ENCODE data around the gene INTS12. TPM values are rescaled to one million over a fixed set of nuclear protein-coding genes. Genes with fewer than 3 reads are reported as not detected.

INTS12 gene
- total RNA-seq, 1 donor from 2014 or later = 19.1 TPM

DNA sequence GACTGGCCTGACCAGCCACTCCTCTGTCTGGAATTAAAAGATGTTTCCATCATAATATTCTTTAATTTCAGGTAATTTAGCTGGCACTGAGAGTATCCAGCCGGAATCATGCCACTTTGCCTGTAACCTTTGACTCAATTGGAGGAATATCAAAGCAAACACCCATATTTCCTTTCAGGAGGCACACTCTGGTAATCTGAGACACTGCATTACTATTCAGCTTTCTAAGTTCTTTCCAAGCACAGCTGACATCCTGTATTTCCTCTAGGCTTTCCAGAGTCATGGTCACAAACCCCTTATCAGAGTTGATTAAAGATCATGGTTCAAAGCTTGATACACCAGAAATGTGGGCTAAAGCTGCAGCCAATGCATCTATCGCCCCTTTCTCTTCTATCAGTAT is 29.3 kb downstream of the INTS12 start:
- Histone ChIP-seq H3K4me3 (no peak overlapping the region), H3K4me1 (peaks cover 5% of the 10 kb centered on the region), H3K27ac (no peak overlapping the region), H3K9me3 (no peaks in the 10 kb centered on the region), H3K36me3 (peaks cover 25% of the 10 kb centered on the region), H3K27me3 (ENCODE audit: low read depth) (no peaks in the 10 kb centered on the region)
- ATAC-seq = no peak
- TF ChIP-seq, protein P1, sequence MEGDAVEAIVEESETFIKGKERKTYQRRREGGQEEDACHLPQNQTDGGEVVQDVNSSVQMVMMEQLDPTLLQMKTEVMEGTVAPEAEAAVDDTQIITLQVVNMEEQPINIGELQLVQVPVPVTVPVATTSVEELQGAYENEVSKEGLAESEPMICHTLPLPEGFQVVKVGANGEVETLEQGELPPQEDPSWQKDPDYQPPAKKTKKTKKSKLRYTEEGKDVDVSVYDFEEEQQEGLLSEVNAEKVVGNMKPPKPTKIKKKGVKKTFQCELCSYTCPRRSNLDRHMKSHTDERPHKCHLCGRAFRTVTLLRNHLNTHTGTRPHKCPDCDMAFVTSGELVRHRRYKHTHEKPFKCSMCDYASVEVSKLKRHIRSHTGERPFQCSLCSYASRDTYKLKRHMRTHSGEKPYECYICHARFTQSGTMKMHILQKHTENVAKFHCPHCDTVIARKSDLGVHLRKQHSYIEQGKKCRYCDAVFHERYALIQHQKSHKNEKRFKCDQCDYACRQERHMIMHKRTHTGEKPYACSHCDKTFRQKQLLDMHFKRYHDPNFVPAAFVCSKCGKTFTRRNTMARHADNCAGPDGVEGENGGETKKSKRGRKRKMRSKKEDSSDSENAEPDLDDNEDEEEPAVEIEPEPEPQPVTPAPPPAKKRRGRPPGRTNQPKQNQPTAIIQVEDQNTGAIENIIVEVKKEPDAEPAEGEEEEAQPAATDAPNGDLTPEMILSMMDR (IDR thresholded peaks at IDR 0.05) = no peak
- intact Hi-C loops (cut with DNase I) = no loop called here
- no peak for DNase-seq

DNA sequence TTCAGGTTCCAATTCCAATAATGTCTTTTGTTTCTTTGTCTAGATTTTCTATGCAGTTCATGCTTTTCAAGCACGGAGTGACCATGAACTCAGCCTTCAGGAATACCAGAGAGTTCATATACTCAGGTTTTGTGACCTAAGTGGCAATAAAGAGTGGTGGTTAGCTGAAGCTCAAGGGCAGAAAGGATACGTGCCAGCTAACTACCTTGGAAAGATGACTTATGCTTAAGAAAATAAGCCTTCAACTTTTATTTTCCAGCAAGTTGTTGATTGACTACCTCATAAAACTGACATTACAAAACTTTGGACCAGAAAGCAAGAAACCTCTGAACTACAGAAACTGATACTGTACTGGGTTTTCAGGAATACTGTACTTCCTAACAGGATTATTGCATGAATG is 30.8 kb downstream of the INTS12 start:
- Histone ChIP-seq H3K4me3 (no peak overlapping the region), H3K27ac (no peak overlapping the region), H3K36me3 (peaks cover 11% of the 10 kb centered on the region), H3K27me3 (ENCODE audit: low read depth) (no peaks in the 10 kb centered on the region), H3K4me1 (no peaks in the 10 kb centered on the region), H3K9me3 (no peaks in the 10 kb centered on the region)
- TF ChIP-seq, protein P1 (IDR thresholded peaks at IDR 0.05) = no peak
- DNase-seq = no peak
- no peak for ATAC-seq
- intact Hi-C loops (cut with DNase I) = no loop called here

DNA sequence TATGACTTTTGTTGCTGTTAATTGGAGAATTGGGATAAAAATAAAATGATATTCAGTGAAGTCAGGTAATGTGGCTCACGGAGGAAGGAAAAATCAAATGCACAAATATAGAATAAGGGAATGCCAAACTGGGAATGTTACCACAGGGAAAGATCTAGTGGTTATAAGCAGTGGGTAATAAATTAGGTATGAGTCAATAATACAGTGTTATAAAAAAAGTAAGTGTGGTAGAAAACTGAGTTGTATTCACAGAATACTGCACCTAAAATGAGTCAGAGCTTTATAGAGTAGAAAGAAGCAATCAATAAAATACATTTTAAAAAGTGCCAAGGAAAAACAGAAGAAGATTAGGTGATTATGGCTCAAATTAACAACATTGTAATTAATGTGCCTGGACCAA is 34.5 kb downstream of the INTS12 start:
- intact Hi-C loops (cut with DNase I) = no loop called here
- Histone ChIP-seq H3K27me3 (ENCODE audit: low read depth) (no peaks in the 10 kb centered on the region), H3K4me1 (no peaks in the 10 kb centered on the region), H3K4me3 (no peak overlapping the region), H3K27ac (no peak overlapping the region), H3K36me3 (no peaks in the 10 kb centered on the region), H3K9me3 (no peaks in the 10 kb centered on the region)
- DNase-seq (no peak), ATAC-seq (no peak)
- TF ChIP-seq, protein P1 (IDR thresholded peaks at IDR 0.05) = no peak

DNA sequence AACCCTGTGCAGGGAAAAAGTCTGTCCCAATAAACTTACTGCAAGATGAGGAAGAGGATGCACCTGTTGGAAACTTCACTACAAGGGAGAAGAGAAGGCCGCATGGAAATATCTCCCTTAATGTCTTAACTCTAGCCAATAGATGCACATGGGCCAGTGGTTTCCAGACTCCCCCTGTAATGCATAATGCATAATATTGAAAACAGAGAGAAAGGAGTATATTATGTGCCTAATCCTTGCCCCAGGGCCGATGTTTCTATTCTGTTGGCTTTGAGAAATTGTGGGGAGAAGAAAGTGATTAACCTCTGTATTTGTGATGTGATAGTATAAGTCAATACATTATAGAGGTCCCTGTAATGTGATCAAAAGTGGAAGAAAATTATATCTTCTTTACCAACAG is 37.2 kb downstream of the INTS12 start:
- intact Hi-C loops (cut with DNase I) = no loop called here
- H3K4me3 ChIP-seq = no peak overlapping the region
- no peaks in the 10 kb centered on the region for H3K4me1 ChIP-seq
- H3K27me3 ChIP-seq (ENCODE audit: low read depth) = no peaks in the 10 kb centered on the region
- ATAC-seq (no peak), DNase-seq (no peak)
- no peak overlapping the region for H3K27ac ChIP-seq
- TF ChIP-seq, protein P1 (IDR thresholded peaks at IDR 0.05) = no peak
- H3K9me3 ChIP-seq = no peaks in the 10 kb centered on the region
- H3K36me3 ChIP-seq = no peaks in the 10 kb centered on the region

DNA sequence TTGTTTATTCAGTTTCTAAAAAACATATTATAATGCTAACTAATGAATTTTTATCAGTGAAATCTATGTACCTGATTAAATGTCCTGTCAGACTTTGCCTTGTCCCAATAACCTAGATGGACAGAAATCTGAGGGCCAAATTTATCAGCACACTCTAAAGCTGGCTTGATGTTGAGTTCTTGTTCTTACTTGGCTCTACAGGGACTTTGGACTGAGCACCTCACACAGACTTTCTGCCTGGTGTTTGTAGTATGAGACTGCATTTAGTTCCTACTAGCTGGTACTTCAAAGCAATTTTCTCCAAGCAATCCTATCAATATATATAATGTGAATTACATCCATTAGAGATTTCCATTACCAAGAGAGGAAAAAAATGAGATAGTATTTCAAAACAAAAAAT is 37.8 kb downstream of the INTS12 start:
- TF ChIP-seq, protein P1 (IDR thresholded peaks at IDR 0.05) = no peak
- Histone ChIP-seq H3K27ac (no peak overlapping the region), H3K4me3 (no peak overlapping the region), H3K36me3 (no peaks in the 10 kb centered on the region), H3K9me3 (no peaks in the 10 kb centered on the region), H3K4me1 (no peaks in the 10 kb centered on the region), H3K27me3 (ENCODE audit: low read depth) (no peaks in the 10 kb centered on the region)
- intact Hi-C loops (cut with DNase I) = no loop called here
- ATAC-seq (no peak), DNase-seq (no peak)

DNA sequence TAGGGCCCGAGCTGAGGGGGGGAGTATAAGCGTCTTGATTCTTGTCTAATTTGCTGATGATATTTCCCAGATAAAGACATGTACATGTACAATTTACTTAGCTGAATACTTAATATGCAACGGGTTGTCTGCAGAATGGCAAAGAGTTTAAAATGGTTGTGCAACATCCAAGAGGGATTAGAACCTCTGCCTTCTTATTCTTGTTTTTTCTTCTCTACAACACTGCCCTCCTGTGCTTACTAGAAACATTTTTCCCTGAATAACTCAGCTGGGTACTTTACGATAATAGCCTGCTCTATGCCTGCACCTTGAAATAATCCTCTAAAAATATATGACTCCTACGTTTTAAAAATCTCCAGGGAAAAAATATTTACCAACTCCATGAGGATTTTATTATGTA is 41.8 kb downstream of the INTS12 start:
- intact Hi-C loops (cut with DNase I) = no loop called here
- ATAC-seq = peak; percentile 72 to 79

More for the DNA sequence above, 41.8 kb downstream of the INTS12 start:
- no peaks in the 10 kb centered on the region for H3K36me3 ChIP-seq
- no peaks in the 10 kb centered on the region for H3K4me1 ChIP-seq
- TF ChIP-seq, protein P1 (IDR thresholded peaks at IDR 0.05) = peak; percentile 30
- DNase-seq = no peak
- no peaks in the 10 kb centered on the region for H3K27me3 ChIP-seq (ENCODE audit: low read depth)
- H3K27ac ChIP-seq = no peak overlapping the region
- H3K4me3 ChIP-seq = no peak overlapping the region
- H3K9me3 ChIP-seq = no peaks in the 10 kb centered on the region
